Gastrocnemius medialis (tissue), 4 donors: ENCODE measurements around the gene EPHA2.

Experiments used
- CTCF ChIP-seq, 5 experiments: fragments of 450-650 bp in 3 of 5; fragments of 200-600 bp in 2 of 5; sonication (generic) in 2 of 5; IDR thresholded peaks in 4 of 5; conservative IDR thresholded peaks in 1 of 5; 1 replicate in 4 of 5; 2 replicates in 1 of 5; pipeline ENCODE4 v1.5.1; 2016 to 2019; ENCODE audit warnings: antibody characterized with exemption in 5 of 5, mild to moderate bottlenecking in 3 of 5, moderate library complexity in 3 of 5
- POLR2A ChIP-seq, 2 donors: fragments of 450-650 bp; IDR thresholded peaks; one replicate each; pipeline ENCODE4 v1.6.1; 2017; ENCODE audit warnings: antibody characterized with exemption in 2 of 2, mild to moderate bottlenecking in 2 of 2, moderate library complexity in 2 of 2

- TF ChIP-seq POLR2A (IDR thresholded peaks at IDR 0.05) (no peak), CTCF (IDR thresholded peaks at IDR 0.05 in 4 of 5, conservative IDR thresholded peaks at IDR 0.05 in 1 of 5) (no peak)
Observed at GRCh38 chr1:16076865-16077238, 79.0 kb downstream of the EPHA2 start.
